DMS53 treated with DMSO at 0.1 percent for 48 hours (cell line): ENCODE data around the gene ART3.
A peak's percentile ranks its signal among the peaks of the same experiment; 100 is the strongest.

Experiments used
- DNase-seq: peaks from one replicate; lab custom pipeline; 2025; ENCODE audit not compliant: unreplicated experiment; lab: John Stamatoyannopoulos, UW

The ART3 gene

GRCh38 chr4:76067652-76068286, 6.7 kb upstream of the ART3 start:
- DNase-seq, result peak; percentile 48

- no peak for DNase-seq
These were observed 1.7 kb upstream of the ART3 start for GRCh38 chr4:76072760-76073159.

GRCh38 chr4:76074993-76075600, 588 bp downstream of the ART3 start:
- no peak for DNase-seq

- no peak for DNase-seq
These were observed 3.6 kb downstream of the ART3 start for GRCh38 chr4:76078033-76078613.

- no peak for DNase-seq
These were observed 9.0 kb downstream of the ART3 start for GRCh38 chr4:76083386-76083988.

GRCh38 chr4:76084542-76084941, 10.0 kb downstream of the ART3 start:
- no peak for DNase-seq

GRCh38 chr4:76087007-76087769, 12.7 kb downstream of the ART3 start:
- peak; percentile 41 for DNase-seq

GRCh38 chr4:76088719-76089118, 14.2 kb downstream of the ART3 start:
- DNase-seq, result no peak

- no peak for DNase-seq
These were observed 15.8 kb downstream of the ART3 start for GRCh38 chr4:76090241-76090691.

GRCh38 chr4:76091052-76091451, 16.5 kb downstream of the ART3 start:
- DNase-seq, result no peak

GRCh38 chr4:76095568-76095967, 21.1 kb downstream of the ART3 start:
- DNase-seq, result no peak

- DNase-seq, result no peak
These were observed 21.6 kb downstream of the ART3 start for GRCh38 chr4:76096076-76096475.

- no peak for DNase-seq
These were observed 31.1 kb downstream of the ART3 start for GRCh38 chr4:76105652-76106051.

GRCh38 chr4:76106442-76106841, 31.9 kb downstream of the ART3 start:
- DNase-seq, result no peak

GRCh38 chr4:76108467-76109181, 34.1 kb downstream of the ART3 start:
- no peak for DNase-seq

- DNase-seq, result no peak
These were observed 42.3 kb downstream of the ART3 start for GRCh38 chr4:76116821-76117220.

- DNase-seq, result no peak
These were observed 43.0 kb downstream of the ART3 start for GRCh38 chr4:76117536-76117935.

- no peak for DNase-seq
These were observed 45.7 kb downstream of the ART3 start for GRCh38 chr4:76120199-76120598.

GRCh38 chr4:76125816-76126215, 51.3 kb downstream of the ART3 start:
- DNase-seq, result no peak

GRCh38 chr4:76127754-76128153, 53.2 kb downstream of the ART3 start:
- DNase-seq, result no peak

GRCh38 chr4:76141241-76141640, 66.7 kb downstream of the ART3 start:
- no peak for DNase-seq
